Tibial nerve (tissue), 4 donors: ENCODE results near the gene PCSK1. TPM values are rescaled to one million over a fixed set of nuclear protein-coding genes. Genes with fewer than 3 reads are reported as not detected.

ENCODE experiments used
- DNase-seq, 2 donors: peaks; one replicate each; pipeline ENCODE4 v3.0.0-alpha.2; 2019; ENCODE audit warnings: low spot score in 2 of 2
- H3K27ac ChIP-seq, 4 donors: fragments of 200-600 bp; sonication (generic) in 3 of 4; one replicate each; pipeline ENCODE4 v1.5.1; 2017 to 2019; ENCODE audit warnings: mild to moderate bottlenecking in 1 of 4
- H3K27me3 ChIP-seq, 2 donors: fragments of 200-600 bp; sonication (generic) in 1 of 2; one replicate each; pipeline versions ENCODE4 v1.5.1 to v1.6.0; 2017 to 2019
- H3K36me3 ChIP-seq, 3 donors: fragments of 200-600 bp; sonication (generic); one replicate each; pipeline ENCODE4 v1.5.1; 2018 to 2019
- H3K4me1 ChIP-seq, 4 donors: fragments of 200-600 bp; sonication (generic) in 3 of 4; one replicate each; pipeline ENCODE4 v1.5.1; 2017 to 2019
- H3K4me3 ChIP-seq, 4 donors: fragments of 200-600 bp; sonication (generic) in 3 of 4; one replicate each; pipeline ENCODE4 v1.5.1; 2017 to 2019; ENCODE audit warnings: mild to moderate bottlenecking in 1 of 4, moderate library complexity in 1 of 4
- H3K9me3 ChIP-seq, 4 donors: fragments of 200-600 bp; sonication (generic) in 3 of 4; one replicate each; pipeline ENCODE4 v1.5.1; 2017 to 2019
- CTCF ChIP-seq, 5 experiments: fragments of 200-600 bp in 3 of 5; fragments of 450-650 bp in 2 of 5; sonication (generic) in 3 of 5; IDR thresholded peaks; one replicate each; pipeline ENCODE4 v1.5.1; 2016 to 2019; ENCODE audit warnings: antibody characterized with exemption in 5 of 5, mild to moderate bottlenecking in 3 of 5, moderate library complexity in 2 of 5
- EP300 ChIP-seq, 2 donors: sonication (generic); formaldehyde crosslinking; IDR thresholded peaks; one replicate each; pipeline ENCODE4 v1.6.1; 2017; ENCODE audit warnings: antibody characterized with exemption in 2 of 2, mild to moderate bottlenecking in 1 of 2
- POLR2A ChIP-seq, 2 donors: fragments of 450-650 bp; IDR thresholded peaks; one replicate each; pipeline ENCODE4 v1.6.1; 2017; ENCODE audit warnings: antibody characterized with exemption in 2 of 2, mild to moderate bottlenecking in 2 of 2, moderate library complexity in 2 of 2
- WGBS, 2 donors: methylation state at CpG; one replicate each; pipeline ENCODE4 v1.1.5; 2018; 5-methylcytosine and 5-hydroxymethylcytosine counted together
- total RNA-seq, 4 donors: library from RNA; depleted of rRNA; stranded (reverse); fragments of >200 nt; gene quantifications; one replicate each; pipeline ENCODE4 v1.1.0, GENCODE V29; 2016

Gene PCSK1
- total RNA-seq, 4 donors from 2014 or later = 0.22 to 8.1 (median 0.70) TPM

- no peak for TF ChIP-seq CTCF (IDR thresholded peaks at IDR 0.05)
- no peak for TF ChIP-seq POLR2A (IDR thresholded peaks at IDR 0.05)
- TF ChIP-seq EP300 (IDR thresholded peaks at IDR 0.05) = no peak
- no peaks in the 10 kb centered on the region for H3K9me3 ChIP-seq
- H3K4me3 ChIP-seq = no peak overlapping the region
- no peaks in the 10 kb centered on the region for H3K36me3 ChIP-seq
- H3K27ac ChIP-seq = no peak overlapping the region
- H3K4me1 ChIP-seq = no peaks in the 10 kb centered on the region
- no peak for DNase-seq
- H3K27me3 ChIP-seq = no peaks in the 10 kb centered on the region
- 70 to 76% methylated on average over 2 of the region's 2 CpGs for WGBS, 2 donors
Observed at GRCh38 chr5:96440185-96440538, 7.1 kb upstream of the PCSK1 start.

GRCh38 chr5:96439477-96440184 is 6.6 kb upstream of the PCSK1 start:
- WGBS, 2 donors = 21 to 28% methylated on average over 3 of the region's 3 CpGs
- Histone ChIP-seq H3K4me1 (peaks cover 0 to 2% (median 0%) of the 10 kb centered on the region in 4 donors), H3K4me3 (no peak overlapping the region), H3K27me3 (no peaks in the 10 kb centered on the region), H3K27ac (no peak overlapping the region), H3K36me3 (no peaks in the 10 kb centered on the region), H3K9me3 (no peaks in the 10 kb centered on the region)
- TF ChIP-seq EP300 (IDR thresholded peaks at IDR 0.05) (no peak), CTCF (IDR thresholded peaks at IDR 0.05) (peak in 1 of 5 experiments; percentile 16), POLR2A (IDR thresholded peaks at IDR 0.05) (no peak)
- DNase-seq = no peak

- no peak for TF ChIP-seq POLR2A (IDR thresholded peaks at IDR 0.05)
- TF ChIP-seq CTCF (IDR thresholded peaks at IDR 0.05) = no peak
- TF ChIP-seq EP300 (IDR thresholded peaks at IDR 0.05) = no peak
Observed at GRCh38 chr5:96434201-96434645, 1.2 kb upstream of the PCSK1 start.

GRCh38 chr5:96432216-96433065 is 607 bp downstream of the PCSK1 start:
- no peak overlapping the region for H3K27ac ChIP-seq
- DNase-seq = no peak
- H3K9me3 ChIP-seq = no peaks in the 10 kb centered on the region
- H3K27me3 ChIP-seq = peaks cover 0 to 24% of the 10 kb centered on the region in 2 donors
- H3K4me1 ChIP-seq = peaks cover 0 to 40% (median 3%) of the 10 kb centered on the region in 4 donors
- 3 to 10% methylated on average over 38 to 41 of the region's 41 CpGs for WGBS, 2 donors
- no peaks in the 10 kb centered on the region for H3K36me3 ChIP-seq
- H3K4me3 ChIP-seq = peak overlapping the region; percentile 6 to 44 (median 26)
- TF ChIP-seq CTCF (IDR thresholded peaks at IDR 0.05) = no peak
- TF ChIP-seq POLR2A (IDR thresholded peaks at IDR 0.05) = no peak

More at GRCh38 chr5:96434201-96434645, 1.2 kb upstream of the PCSK1 start:
- WGBS, 2 donors = 2% methylated on average over 10 to 11 of the region's 11 CpGs
- peaks cover 0 to 24% of the 10 kb centered on the region in 2 donors for H3K27me3 ChIP-seq
- no peaks in the 10 kb centered on the region for H3K9me3 ChIP-seq
- peaks cover 0 to 40% (median 3%) of the 10 kb centered on the region in 4 donors for H3K4me1 ChIP-seq
- H3K36me3 ChIP-seq = no peaks in the 10 kb centered on the region
- DNase-seq = peak in 1 of 2 donors; percentile 54
- no peak overlapping the region for H3K4me3 ChIP-seq
- H3K27ac ChIP-seq = no peak overlapping the region
